ENCODE results near the gene MACROD2.

DNA sequence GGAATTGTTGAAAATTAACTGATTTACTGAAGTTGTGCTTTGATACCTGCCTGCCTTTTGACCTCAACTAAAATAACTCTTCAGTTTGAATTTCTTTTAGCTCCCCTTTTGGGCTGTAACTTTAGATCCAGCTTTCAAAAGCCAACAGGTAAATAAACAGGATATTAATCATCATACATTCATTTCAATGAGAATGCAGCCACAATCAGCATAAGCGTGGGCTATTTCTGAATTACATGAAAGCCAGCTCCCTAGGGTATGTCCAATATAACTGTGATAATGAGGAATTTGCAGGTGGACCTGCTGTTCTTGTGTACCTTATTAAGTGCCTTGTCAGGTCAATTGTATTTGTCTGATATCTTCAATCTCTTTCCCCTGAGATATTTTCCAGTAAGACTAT is 1747.3 kb downstream of the MACROD2 start:
- TF ChIP-seq, protein P1, sequence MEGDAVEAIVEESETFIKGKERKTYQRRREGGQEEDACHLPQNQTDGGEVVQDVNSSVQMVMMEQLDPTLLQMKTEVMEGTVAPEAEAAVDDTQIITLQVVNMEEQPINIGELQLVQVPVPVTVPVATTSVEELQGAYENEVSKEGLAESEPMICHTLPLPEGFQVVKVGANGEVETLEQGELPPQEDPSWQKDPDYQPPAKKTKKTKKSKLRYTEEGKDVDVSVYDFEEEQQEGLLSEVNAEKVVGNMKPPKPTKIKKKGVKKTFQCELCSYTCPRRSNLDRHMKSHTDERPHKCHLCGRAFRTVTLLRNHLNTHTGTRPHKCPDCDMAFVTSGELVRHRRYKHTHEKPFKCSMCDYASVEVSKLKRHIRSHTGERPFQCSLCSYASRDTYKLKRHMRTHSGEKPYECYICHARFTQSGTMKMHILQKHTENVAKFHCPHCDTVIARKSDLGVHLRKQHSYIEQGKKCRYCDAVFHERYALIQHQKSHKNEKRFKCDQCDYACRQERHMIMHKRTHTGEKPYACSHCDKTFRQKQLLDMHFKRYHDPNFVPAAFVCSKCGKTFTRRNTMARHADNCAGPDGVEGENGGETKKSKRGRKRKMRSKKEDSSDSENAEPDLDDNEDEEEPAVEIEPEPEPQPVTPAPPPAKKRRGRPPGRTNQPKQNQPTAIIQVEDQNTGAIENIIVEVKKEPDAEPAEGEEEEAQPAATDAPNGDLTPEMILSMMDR (IDR thresholded peaks at IDR 0.05) = no peak
- no peak for TF ChIP-seq POLR2A (IDR thresholded peaks at IDR 0.05)

Data from uterus (tissue), 2 donors.